ENCODE measurements around the gene GNB3.

The GNB3 gene

GRCh38 chr12:6824901-6825381 is 15.8 kb upstream of the GNB3 start:
- Histone ChIP-seq H3K9me3 (replicated peaks in 1 of 11) (no peaks in the 10 kb centered on the region), H3K4me3 (no peak overlapping the region), H3K4me1 (peaks cover 33 to 56% (median 44%) of the 10 kb centered on the region in 10 experiments), H3K9ac (no peak overlapping the region), H4K20me1 (peaks cover 0 to 61% (median 37%) of the 10 kb centered on the region in 11 experiments; a peak in 15 of 22 replicates), H3K36me3 (no peaks in the 10 kb centered on the region), H3K27ac (no peak overlapping the region), H3K27me3 (peaks cover 87 to 100% (median 100%) of the 10 kb centered on the region in 11 experiments), H3K4me2 (peak overlapping the region in 2 of 11 experiments; percentile 5 to 21; a peak in 4 of 22 replicates)
- no peak for TF ChIP-seq Cebpa-rat (IDR thresholded peaks at IDR 0.05)

GRCh38 chr12:6825398-6826124 is 15.2 kb upstream of the GNB3 start:
- H4K20me1 ChIP-seq = peaks cover 0 to 61% (median 43%) of the 10 kb centered on the region in 11 experiments; a peak in 16 of 22 replicates
- no peak overlapping the region for H3K27ac ChIP-seq
- H3K9me3 ChIP-seq (replicated peaks in 1 of 11) = no peaks in the 10 kb centered on the region
- H3K27me3 ChIP-seq = peaks cover 87 to 100% (median 100%) of the 10 kb centered on the region in 11 experiments
- TF ChIP-seq Cebpa-rat (IDR thresholded peaks at IDR 0.05) = no peak
- H3K36me3 ChIP-seq = no peaks in the 10 kb centered on the region
- peak overlapping the region in 6 of 11 experiments; percentile 5 to 53 (median 24); a peak in 9 of 22 replicates for H3K4me2 ChIP-seq
- H3K9ac ChIP-seq = no peak overlapping the region
- H3K4me3 ChIP-seq = no peak overlapping the region
- H3K4me1 ChIP-seq = peaks cover 33 to 49% (median 43%) of the 10 kb centered on the region in 10 experiments

- H3K36me3 ChIP-seq = no peaks in the 10 kb centered on the region
- no peak for TF ChIP-seq Cebpa-rat (IDR thresholded peaks at IDR 0.05)
- no peak overlapping the region for H3K27ac ChIP-seq
- peaks cover 0 to 66% (median 43%) of the 10 kb centered on the region in 11 experiments; a peak in 16 of 22 replicates for H4K20me1 ChIP-seq
- H3K9ac ChIP-seq = no peak overlapping the region
- H3K4me1 ChIP-seq = peaks cover 26 to 43% (median 37%) of the 10 kb centered on the region in 10 experiments
- H3K27me3 ChIP-seq = peaks cover 94 to 100% (median 100%) of the 10 kb centered on the region in 11 experiments
- peak overlapping the region in 1 of 10 experiments; percentile 11; a peak in 1 of 20 replicates for H3K4me3 ChIP-seq
- peak overlapping the region in 5 of 11 experiments; percentile 49 to 72 (median 60); a peak in 5 of 22 replicates for H3K4me2 ChIP-seq
- no peaks in the 10 kb centered on the region for H3K9me3 ChIP-seq (replicated peaks in 1 of 11)
Observed at GRCh38 chr12:6826125-6826733, 14.5 kb upstream of the GNB3 start.

- H3K27ac ChIP-seq = no peak overlapping the region
- H3K9ac ChIP-seq = no peak overlapping the region
- H4K20me1 ChIP-seq = peaks cover 0 to 67% (median 50%) of the 10 kb centered on the region in 11 experiments; a peak in 16 of 22 replicates
- peaks cover 98 to 100% (median 100%) of the 10 kb centered on the region in 11 experiments for H3K27me3 ChIP-seq
- H3K4me1 ChIP-seq = peaks cover 24 to 40% (median 34%) of the 10 kb centered on the region in 10 experiments
- no peaks in the 10 kb centered on the region for H3K36me3 ChIP-seq
- no peak for TF ChIP-seq Cebpa-rat (IDR thresholded peaks at IDR 0.05)
- H3K9me3 ChIP-seq (replicated peaks in 1 of 11) = no peaks in the 10 kb centered on the region
- H3K4me2 ChIP-seq = peak overlapping the region; percentile 11 to 72 (median 52); a peak in 20 of 22 replicates
- peak overlapping the region in 2 of 10 experiments; percentile 11 to 19; a peak in 2 of 20 replicates for H3K4me3 ChIP-seq
Observed at GRCh38 chr12:6826734-6827436, 13.8 kb upstream of the GNB3 start.

- Histone ChIP-seq H3K4me3 (0 out of 20 replicates have a peak overlapping the region, but pooled peaks of 1 of the 10 experiments have one; percentile 11), H3K27me3 (peaks cover 98 to 100% (median 100%) of the 10 kb centered on the region in 11 experiments), H4K20me1 (peaks cover 0 to 66% (median 48%) of the 10 kb centered on the region in 11 experiments; a peak in 16 of 22 replicates), H3K36me3 (no peaks in the 10 kb centered on the region), H3K27ac (no peak overlapping the region), H3K9me3 (replicated peaks in 1 of 11) (no peaks in the 10 kb centered on the region), H3K4me2 (peak overlapping the region; percentile 11 to 72 (median 52); a peak in 20 of 22 replicates), H3K9ac (no peak overlapping the region), H3K4me1 (peaks cover 18 to 37% (median 28%) of the 10 kb centered on the region in 10 experiments)
- TF ChIP-seq Cebpa-rat (IDR thresholded peaks at IDR 0.05) = no peak
Observed at GRCh38 chr12:6827437-6827911, 13.3 kb upstream of the GNB3 start.

GRCh38 chr12:6827982-6828780 is 12.5 kb upstream of the GNB3 start, which contains the start of gene P3H3:
Gene P3H3, plus strand, starts transcription at chr12:6828407. Its CDS starts 34 bp downstream, at chr12:6828441.
- peaks cover 92 to 100% (median 100%) of the 10 kb centered on the region in 11 experiments for H3K27me3 ChIP-seq
- H3K9me3 ChIP-seq (replicated peaks in 1 of 11) = no peaks in the 10 kb centered on the region
- TF ChIP-seq Cebpa-rat (IDR thresholded peaks at IDR 0.05) = no peak
- H3K4me2 ChIP-seq = peak within 1 kb of the TSS; percentile 85 to 99 (median 97)
- H3K4me3 ChIP-seq = peak within 1 kb of the TSS; percentile 50 to 71 (median 60)
- H3K9ac ChIP-seq = peak within 1 kb of the TSS; percentile 35 to 72 (median 58); a peak in 19 of 22 replicates
- H4K20me1 ChIP-seq = peaks cover 0 to 66% (median 44%) of the 10 kb centered on the region in 11 experiments; a peak in 16 of 22 replicates
- H3K4me1 ChIP-seq = peaks cover 18 to 37% (median 28%) of the 10 kb centered on the region in 10 experiments
- H3K36me3 ChIP-seq = no peaks in the 10 kb centered on the region
- no peak within 1 kb of the TSS for H3K27ac ChIP-seq

- peaks cover 0 to 66% (median 43%) of the 10 kb centered on the region in 11 experiments; a peak in 16 of 22 replicates for H4K20me1 ChIP-seq
- peak overlapping the region; percentile 85 to 99 (median 97) for H3K4me2 ChIP-seq
- H3K36me3 ChIP-seq = no peaks in the 10 kb centered on the region
- H3K27ac ChIP-seq = no peak overlapping the region
- peaks cover 92 to 100% (median 100%) of the 10 kb centered on the region in 11 experiments for H3K27me3 ChIP-seq
- H3K9ac ChIP-seq = peak overlapping the region; percentile 35 to 72 (median 58); a peak in 19 of 22 replicates
- peak overlapping the region; percentile 50 to 71 (median 60) for H3K4me3 ChIP-seq
- no peak for TF ChIP-seq Cebpa-rat (IDR thresholded peaks at IDR 0.05)
- H3K9me3 ChIP-seq (replicated peaks in 1 of 11) = no peaks in the 10 kb centered on the region
- H3K4me1 ChIP-seq = peaks cover 18 to 37% (median 28%) of the 10 kb centered on the region in 10 experiments
Observed at GRCh38 chr12:6828781-6829535, 11.8 kb upstream of the GNB3 start.
